LNCaP clone FGC (cell line): ENCODE results near the gene EFCAB14.

Source experiments
- DNase-seq: peaks from one replicate; pipeline ENCODE4 v3.0.0-alpha.2; 2011; ENCODE audit warnings: low read depth
- H3K4me3 ChIP-seq: 2 replicates; pipeline ENCODE4 v1.5.1; 2011; ENCODE audit warnings: mild to moderate bottlenecking, low read depth, low read length, control low read depth
- TF ChIP-seq, protein P1 (sequence below): IDR thresholded peaks from 2 replicates; pipeline ENCODE4 v1.5.1; 2012; ENCODE audit warnings: mild to moderate bottlenecking; ENCODE audit not compliant: control insufficient read depth, insufficient read depth; ENCODE audit errors: extremely low read depth

EFCAB14 gene

DNA sequence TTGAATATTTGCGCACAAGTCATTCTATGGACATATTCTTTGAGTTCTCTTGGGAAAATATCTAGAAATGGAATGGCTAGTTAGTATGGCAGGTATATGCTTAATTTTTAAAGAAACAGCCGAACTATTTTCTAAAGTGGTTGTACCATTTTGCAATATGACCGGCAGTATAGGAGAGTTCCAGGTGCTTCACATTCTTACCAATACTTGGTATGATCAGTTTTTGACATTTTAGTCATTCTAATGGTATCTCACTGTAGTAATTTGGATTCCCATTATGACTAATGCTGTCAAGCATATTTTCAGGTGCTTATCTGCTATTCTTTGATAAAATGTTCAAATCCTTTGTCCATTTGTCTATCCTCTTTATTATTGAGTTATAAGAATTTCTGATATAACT lies 71.3 kb downstream of the EFCAB14 start:
- no peak for DNase-seq
- no peak overlapping the region for H3K4me3 ChIP-seq
- TF ChIP-seq, protein P1, sequence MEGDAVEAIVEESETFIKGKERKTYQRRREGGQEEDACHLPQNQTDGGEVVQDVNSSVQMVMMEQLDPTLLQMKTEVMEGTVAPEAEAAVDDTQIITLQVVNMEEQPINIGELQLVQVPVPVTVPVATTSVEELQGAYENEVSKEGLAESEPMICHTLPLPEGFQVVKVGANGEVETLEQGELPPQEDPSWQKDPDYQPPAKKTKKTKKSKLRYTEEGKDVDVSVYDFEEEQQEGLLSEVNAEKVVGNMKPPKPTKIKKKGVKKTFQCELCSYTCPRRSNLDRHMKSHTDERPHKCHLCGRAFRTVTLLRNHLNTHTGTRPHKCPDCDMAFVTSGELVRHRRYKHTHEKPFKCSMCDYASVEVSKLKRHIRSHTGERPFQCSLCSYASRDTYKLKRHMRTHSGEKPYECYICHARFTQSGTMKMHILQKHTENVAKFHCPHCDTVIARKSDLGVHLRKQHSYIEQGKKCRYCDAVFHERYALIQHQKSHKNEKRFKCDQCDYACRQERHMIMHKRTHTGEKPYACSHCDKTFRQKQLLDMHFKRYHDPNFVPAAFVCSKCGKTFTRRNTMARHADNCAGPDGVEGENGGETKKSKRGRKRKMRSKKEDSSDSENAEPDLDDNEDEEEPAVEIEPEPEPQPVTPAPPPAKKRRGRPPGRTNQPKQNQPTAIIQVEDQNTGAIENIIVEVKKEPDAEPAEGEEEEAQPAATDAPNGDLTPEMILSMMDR = no peak

DNA sequence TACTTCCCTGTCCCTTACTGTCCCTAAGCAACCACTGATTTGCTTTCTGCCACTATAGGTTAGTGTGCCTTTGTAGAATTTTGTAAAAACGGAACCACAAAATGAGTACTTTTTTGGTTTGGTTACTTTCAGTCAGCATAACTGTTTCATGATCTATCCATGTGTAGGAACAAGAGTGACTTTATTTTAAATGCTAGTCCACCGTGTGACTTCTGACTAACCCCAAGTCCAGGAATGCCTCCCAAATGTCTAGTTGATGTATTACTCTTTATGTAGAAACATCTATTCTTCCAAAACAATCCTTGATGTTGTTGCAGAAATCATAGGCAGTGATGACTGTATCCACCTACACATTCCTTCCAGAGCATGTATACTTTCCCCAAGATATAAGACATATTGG lies 72.1 kb downstream of the EFCAB14 start:
- no peak overlapping the region for H3K4me3 ChIP-seq
- TF ChIP-seq, protein P1 = no peak
- DNase-seq = no peak

DNA sequence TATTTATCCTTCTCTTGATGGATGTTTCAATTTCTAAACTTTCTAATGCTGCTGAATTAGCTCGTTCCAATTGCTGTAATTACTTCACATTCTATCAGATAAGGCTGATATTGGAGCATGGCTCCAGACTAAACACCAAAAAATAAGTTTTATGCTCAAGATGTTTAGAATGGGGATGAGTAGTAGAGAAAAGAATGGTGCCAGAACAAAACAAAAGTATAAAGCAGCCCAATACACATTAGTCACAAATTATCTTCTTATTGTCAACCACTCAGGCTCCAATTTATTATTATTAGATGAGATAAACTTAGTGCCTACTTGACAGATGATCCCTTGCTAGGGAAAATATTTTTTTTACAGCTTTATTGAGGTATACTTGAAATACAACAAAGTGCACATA lies 72.6 kb downstream of the EFCAB14 start:
- no peak overlapping the region for H3K4me3 ChIP-seq
- TF ChIP-seq, protein P1 = no peak
- no peak for DNase-seq

DNA sequence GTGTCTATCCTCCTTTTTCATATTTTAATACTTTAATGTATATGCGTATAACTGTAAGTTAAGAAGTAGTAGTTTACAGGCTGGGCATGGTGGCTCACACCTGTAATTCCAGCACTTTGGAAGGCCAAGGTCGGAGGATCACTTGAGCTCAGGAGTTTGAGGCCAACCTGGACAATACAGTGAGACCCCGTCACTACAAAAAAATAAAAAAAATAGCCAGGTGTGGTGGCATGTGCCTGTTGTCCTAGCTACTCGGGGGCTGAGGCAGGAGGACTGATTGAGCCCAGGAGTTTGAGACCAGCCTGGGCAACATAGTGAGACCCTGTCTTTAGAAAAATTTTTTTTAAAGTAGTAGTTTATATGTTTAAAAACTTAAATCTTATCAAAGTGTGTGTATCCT lies 73.1 kb downstream of the EFCAB14 start:
- TF ChIP-seq, protein P1 = no peak
- H3K4me3 ChIP-seq = no peak overlapping the region
- no peak for DNase-seq

DNA sequence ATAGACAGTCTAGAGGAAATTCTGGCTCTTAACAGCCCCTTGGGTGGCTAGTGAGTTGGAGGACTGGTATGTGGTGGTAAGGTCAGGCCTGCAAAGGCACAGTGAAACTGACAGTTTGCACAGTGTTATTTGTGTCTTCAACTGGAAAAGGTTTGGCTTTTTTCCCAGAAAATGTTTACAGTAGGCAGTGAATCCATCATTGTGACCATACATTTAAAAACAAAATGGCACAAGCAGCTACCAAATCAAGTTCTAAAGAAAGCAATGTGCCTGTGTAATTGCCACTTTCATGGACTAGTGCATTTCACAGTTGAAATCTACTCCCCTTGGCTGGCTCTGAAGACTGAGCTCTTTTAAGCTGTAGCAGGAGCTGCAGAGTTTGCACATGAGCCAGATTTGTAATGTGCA lies 75.5 kb downstream of the EFCAB14 start:
- TF ChIP-seq, protein P1 = no peak
- DNase-seq = peak; percentile 94
- no peak overlapping the region for H3K4me3 ChIP-seq

DNA sequence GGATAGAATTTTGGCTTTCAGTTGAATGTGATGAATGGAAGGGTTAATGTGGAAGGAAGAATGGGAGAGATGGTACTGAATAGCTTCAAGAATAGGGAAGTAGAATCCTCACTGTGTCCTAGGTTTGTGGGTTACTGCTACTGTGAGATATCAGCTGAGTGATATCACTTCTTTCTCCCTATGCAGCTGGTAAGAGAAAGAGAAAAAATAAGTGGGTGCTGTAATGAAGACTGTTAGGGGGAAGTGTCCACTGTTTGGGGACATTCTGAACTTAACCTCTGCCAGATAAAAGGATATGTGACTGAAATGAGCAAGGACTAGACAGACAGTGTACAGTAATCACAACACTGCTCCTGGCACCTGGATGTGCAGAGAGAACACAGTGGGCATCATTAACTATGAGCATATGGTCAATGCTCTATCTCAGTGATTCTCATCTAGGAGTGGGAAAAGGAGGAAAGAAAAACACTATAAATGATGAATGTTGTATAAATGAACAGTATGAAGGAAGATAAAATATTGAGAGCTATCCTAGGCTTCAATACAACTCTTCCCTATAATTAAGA lies 76.7 kb downstream of the EFCAB14 start:
- TF ChIP-seq, protein P1 = no peak
- no peak overlapping the region for H3K4me3 ChIP-seq
- DNase-seq = no peak

DNA sequence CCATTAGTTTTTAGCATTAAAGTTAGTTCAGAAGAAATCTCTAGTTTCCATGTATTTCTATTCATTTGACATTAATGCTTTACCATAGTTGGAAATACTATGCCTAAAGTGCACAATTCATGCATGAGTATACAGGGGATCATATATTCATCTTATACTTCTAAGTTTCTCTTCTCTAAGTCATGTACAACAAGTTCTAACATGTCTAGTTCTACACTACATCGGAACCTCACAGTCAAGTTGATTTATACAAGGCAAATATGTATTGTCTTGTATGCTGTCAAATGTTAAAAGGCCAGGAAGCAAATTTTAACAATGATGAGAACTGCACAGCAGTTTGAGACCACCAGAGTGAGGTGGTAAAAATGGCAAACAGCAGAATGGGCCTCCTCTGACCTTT lies 79.4 kb downstream of the EFCAB14 start:
- TF ChIP-seq, protein P1 = no peak
- H3K4me3 ChIP-seq = no peak overlapping the region
- no peak for DNase-seq
